ENCODE data around the gene TTLL6.

TTLL6 gene

DNA sequence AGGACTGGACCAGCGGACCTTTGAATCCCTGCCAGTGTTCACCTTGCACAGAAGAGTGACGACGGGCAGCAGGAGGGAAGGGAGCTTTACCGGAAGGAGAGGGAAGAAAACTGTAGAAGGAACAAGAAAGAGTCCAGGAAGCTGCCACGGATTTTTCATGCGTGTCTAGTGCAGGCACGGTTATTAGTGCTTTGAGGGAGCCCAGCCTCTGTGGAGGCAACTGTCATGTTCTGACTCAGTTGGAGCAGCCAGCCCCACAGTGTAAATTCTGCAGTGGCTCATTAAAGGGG lies 82.0 kb downstream of the TTLL6 start:
- DNase-seq, result no peak

DNA sequence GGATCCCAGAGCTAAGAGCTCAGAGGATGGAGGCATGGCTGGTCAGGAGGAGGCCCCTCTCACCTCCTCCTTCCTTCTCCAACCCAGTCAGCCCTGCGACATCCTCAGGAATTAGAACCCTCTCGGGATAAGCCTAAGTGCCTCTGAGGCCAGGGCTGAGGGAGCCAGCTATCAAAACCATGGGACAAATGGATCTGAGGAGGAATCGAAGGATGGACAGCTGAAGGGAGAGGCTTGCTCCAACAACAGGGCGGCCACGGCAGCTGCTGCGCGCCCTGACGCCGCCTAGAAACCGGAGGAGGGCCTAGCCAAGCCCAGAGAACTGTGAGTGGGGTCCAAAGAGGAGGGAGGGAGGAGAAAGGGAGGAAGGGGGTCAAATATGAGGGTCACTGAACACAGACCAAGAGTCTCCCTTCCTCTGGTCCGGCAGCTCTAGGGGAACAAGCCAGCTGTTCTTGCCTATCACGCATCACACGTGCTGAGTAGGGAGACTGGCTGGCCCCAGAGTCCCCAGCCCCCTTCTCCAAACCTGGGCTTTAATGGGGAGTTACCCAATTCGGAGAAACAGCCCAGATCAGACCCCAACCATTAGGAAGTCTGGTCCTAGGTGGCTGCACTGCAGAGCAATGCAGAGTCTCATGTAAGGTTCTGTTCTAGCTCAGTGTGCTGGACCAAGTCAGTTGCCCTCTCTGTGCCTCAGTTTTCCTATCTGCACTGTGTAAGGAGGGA lies 82.5 kb downstream of the TTLL6 start:
- no peak for DNase-seq

DNA sequence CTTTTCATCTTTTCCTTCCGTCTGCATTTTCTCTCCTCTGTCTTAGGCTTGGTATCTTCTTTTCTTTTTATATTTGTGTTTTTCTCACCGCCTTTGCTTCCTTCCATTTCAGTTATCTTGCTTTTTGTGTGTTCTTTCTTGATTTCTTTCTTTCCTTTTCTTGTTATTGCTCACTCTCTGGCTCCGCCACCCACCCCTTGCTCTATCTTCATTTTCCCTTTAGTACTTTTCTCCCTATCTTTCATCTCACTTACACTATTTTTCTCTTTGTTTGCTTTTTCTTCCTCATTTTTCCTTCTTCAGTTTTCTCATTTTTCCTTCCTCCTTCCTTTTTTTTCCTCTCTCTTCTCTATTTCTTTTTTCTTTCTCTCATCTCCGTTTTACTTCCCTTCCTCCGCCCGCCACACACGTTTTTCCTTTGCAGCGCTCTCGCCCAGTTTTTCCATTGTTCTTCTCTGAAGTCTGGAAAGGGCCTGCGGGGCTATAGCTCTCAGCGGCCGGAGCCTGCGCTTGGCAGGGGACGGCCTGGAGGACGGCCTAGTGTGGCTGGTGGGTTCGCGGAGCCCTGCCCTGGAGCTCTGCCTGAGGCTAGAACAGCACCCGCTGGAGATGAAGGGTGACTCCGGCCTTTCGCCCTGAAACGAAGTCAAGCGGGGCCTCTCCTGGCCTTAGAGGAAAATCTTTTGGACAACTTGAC lies 83.2 kb downstream of the TTLL6 start:
- no peak for DNase-seq

DNA sequence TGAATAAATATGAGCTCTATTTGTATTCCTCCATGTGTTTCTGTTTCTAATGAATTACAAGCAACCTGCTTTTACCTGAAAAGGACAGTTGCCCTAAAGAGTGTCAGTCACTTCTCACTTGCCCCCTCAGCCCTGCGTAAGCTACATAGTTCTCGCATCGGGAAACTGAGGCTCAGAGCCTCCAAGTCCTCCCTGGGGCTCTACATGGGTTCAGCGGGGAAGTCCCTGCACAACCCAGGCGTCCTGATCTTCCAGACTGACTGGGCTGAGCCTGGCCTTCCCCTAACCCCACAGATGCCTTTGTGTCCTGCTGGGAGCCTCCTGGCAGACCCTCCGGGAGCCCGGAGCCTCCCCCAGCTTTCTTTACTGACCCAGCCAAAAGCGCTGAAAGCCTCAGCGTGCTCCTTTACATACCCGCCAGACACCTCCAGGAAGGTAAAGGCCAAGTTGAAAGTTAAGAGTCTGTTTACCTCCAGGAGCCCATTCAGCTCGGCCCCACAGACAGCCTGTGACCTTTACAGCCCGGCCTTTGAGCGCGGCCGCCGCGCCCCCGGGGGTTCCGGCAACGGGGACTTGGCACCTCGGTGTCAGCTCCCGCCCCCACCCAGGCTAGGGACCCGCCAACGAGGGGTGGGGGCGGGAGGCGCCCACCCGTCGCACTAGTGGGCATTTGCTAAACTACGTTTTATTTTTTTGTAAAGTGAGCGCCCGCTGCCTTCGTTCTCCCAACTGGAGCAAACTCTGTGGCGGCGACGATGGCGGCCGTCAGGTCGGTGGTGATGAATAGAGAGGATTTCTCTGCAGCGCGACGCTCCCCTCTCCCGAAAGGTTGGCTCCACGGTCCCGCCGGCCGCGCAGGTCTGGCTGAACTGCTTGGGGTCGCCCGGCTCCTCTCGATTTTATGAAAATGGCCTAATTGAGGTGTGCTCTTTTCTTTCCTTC lies 84.1 kb downstream of the TTLL6 start:
- no peak for DNase-seq

DNA sequence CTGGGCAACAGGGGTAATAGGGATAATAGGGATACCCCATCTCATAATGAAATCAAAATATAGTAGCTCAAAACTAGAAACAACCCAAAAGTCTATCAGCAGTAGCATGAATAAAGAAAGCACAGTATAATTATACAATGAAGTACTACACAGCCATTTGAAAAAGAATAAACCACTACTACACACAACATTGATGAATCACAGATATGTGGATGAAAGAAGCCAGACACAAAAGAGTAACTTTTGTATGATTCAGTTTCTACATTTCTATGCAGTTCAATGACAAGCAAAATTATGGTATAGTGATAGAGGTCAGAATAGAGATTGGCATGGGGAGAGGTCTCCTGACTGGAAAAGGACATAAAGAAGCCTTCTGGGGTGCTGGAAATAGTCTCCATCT lies 85.7 kb downstream of the TTLL6 start:
- DNase-seq, result no peak

DNA sequence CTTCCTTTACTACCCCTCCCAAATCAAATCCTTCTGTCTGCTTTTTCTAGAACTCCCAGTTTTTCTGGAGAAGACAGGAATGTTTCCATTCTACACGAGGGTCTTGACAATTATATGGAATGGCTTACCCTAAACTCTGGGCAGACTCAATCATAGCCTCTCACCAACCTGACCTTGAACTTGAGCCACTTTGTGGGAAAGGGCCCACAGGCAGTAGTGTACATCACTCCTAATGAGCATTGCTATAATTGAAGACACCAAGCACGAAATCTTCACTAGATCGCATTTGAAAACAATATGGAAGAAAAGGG lies 86.8 kb downstream of the TTLL6 start:
- DNase-seq, result no peak

DNA sequence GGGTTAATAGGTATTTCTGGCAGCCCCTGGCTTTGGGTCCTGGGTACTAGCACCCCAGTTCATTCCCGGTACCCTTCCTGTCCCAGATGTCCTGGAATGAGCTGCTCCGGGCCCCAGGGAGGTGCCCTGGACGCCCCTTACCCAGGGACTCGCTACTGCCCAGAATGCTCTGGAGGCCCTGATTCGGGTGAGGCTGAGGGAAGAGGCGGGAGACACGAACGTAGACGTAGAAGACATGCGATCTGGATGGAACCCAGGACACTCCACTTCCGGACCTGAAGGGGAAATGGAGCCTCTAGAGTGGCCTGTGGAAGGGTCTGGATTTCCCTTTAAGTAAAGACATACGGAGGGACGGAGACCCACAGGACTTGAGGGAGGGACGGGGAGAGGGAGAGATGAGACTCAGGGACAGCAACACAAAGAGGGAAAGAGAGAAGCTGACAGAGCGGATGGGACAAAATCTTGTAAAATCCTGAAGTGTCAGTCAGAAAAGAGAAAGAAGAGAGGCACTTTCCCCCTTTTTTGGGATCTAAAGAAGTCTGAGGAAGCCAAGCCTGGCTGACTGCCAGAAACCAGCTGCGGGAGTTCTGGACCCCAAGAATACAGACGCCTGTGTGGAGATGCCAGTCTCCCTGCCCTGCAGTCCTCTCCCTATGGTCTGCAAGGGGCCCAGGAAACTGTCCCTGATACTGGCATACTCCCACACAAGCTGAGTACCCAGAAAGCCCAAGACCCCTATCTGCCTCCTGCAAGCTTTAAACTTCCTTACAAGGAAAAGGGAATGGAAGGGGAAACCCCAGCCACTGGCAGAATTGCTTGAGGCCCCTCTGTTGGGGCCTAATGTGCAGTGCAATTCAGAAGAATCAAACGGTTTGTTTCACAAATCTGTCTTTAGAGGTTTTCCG lies 87.4 kb downstream of the TTLL6 start:
- DNase-seq, result no peak

DNA sequence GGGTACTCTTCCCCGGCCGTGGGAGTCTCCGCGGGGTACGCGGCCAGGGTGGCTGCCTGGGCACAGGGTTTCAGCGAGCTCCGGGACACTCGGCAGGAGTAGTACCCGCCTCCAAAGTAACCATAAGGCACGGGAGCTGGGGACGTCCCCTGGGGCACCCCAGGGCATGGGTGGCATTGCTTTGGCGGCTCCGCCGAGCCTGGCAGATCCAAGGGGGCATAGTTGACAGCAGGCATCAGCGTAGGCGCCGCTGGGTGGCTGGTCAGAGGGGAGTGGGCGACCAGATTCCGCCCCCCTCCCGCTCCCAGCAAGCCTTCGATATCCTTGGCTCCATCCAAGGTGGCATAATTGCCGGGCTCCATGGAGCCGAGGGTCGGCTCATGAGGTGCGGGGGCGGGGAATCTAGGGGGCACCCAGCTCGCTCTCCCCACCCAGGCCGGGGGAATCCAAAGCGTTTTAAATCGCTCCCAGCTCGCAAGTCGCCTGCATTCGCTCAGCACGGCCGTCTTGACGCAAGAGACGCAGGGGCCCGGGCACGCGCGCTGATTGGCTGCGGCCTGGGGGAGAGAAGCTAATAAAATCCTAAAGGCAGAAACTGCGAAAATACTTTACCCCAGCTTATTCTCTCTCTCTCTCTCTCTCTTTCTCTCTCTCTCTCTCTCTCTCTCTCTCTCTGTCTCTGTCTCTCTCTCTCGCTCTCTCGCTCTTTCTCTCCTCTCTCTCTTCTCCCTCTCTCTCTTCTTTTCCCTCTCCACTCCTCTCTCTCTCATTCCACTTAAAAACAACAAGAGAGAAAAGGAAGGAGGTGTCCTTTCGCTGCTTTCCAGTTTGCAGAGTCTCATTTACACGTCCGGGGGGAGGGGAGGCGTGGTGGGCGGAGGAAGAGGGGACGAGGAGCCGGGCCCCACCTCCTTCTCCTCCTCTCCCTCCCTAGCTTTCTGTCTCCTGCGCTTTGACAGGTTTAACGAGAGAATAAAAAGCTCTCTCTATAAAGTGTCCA lies 88.5 kb downstream of the TTLL6 start, which contains the start of gene HOXB13:
Gene HOXB13 (minus strand): TSS at position 519 of the 1,000 bp plus-strand sequence. CDS start 157 bp downstream, at position 362.
- DNase-seq, result peak; percentile 51

DNA sequence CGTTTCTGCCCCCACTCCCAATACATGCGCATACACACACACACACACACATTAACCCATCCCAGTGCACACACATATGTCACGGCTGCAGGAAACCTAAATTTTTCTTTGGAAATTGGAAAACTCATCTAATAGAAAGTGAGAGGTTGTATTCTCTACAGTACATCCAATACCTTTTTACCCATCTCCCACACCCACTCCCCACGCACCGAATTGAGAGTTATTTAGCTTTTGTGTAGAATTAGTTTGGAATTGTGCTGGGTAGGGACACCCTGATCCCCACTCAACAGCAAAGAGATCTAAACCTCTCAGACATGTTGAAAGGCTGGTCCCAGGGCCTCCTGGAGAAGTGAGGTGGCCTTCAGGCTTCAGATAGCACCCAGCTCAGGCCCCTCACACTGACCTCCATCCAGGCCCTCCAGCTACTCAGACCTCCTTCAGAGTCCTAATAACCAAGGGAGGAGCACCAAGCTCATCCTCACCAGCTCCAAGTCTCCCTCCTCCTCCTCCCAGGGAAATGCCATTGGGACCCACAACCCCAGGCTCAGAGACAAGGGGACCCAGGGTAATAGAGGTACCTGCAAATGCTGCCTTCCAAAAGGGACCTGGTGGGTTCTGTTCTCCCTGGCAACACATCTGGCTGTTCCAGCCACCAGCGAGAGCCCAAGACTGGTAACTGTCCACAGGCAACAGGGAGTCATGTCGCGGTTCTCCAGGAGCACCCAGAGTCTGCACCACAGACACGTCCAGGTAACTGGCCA lies 89.4 kb downstream of the TTLL6 start:
- no peak for DNase-seq

DNA sequence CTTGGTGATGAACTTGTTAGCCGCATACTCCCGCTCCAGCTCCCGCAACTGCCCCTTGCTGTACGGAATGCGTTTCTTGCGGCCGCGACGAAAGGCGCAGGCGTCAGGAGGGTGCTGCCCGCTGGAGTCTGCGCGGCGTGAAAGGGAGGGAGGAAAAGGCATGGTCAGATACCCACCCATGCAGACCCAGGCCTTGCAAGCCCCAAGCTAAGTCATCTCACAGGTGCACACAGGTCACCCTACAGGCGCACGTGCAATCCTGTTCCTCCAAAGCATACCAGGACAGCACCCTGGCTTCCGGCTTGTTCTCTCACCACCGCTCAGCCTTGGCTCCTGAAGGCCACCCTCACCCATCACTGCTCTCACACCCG lies 90.1 kb downstream of the TTLL6 start:
- no peak for DNase-seq

DNA sequence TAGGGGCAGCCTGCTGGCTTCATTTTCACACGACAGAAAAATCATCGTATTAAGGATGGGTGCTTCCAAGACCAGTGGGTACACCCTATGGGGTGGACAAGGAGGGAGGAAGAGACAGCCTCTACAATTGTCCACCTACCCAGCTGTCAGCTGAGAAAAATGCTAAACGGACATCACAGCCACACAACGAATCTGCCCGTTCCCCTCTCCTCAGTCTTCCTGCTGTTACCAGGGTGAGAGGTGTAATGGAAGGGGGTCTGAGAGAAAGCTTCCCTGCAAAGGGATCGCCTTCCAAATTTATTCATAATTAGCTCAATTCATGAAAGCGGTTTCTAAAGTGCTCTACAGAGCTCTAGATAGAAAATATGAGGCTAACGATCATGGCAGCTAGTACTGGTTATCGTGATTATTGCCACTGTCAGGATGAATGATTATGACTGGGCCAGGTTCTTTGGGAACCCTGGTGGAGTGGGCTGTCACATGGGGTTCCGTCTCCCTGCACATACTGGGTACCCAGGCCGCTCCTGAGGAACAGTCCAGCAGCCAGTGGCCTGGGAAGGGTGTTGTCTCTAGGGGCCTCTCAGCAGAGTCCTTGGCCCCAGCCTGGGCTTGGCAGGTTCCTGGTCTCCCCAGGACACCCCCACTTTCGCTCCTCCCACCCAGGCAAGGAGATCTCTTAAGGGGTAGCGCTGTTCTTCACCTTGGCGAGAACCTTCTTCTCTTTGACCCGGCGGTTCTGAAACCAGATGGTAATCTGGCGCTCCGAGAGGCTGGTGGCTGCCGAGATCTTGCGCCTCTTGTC lies 90.7 kb downstream of the TTLL6 start:
- DNase-seq, result no peak

DNA sequence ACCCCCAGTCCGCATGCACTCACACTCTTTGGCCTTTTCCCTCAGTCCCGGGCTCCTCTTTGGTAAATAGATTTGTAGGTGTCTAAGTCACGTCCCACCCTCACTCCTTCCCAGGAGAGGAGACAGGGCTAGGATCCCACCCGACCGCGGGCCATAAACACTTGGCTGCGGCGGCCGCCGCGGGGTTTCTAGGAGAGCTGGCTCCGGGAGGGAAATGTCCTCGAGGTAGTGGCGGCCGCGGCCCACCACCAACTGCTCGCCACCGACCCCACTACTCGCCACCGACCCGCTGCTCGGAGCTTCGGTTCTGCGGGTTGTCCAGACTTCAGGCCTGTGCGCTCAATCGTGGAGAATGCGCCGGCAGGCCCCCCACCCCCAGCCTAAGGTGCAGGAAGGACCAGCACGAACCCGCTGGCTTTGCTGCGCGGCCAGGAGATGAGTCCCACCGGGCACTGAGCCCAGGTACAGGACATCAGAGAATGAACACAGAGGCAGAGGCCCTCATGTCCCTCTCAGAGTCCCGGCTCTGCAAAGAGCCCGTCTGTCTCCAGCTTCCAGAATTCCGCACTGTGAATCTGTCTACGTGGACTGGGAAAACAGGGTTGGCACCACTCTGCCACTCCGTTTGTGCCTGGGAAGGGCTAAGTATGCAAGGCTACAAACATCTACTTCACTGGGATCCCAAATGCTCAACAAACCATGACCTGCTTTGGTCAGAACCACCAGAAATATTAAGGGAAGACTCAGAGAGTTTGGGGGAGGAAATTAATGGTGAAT lies 91.6 kb downstream of the TTLL6 start:
- DNase-seq, result no peak

DNA sequence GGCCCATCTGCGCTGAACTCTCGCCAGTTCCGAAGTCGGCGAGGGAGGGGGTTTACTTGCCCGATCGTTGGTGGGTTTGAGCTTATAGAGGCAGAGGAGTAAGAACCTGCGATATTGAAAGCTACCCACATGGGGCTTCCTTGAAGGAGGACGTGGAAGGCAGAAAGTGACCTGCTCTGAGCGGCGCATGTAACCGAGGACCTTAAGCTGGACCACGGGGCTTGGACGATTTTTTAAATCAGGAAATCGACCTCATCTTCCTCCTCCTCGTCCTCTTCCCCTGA lies 92.1 kb downstream of the TTLL6 start:
- no peak for DNase-seq

DNA sequence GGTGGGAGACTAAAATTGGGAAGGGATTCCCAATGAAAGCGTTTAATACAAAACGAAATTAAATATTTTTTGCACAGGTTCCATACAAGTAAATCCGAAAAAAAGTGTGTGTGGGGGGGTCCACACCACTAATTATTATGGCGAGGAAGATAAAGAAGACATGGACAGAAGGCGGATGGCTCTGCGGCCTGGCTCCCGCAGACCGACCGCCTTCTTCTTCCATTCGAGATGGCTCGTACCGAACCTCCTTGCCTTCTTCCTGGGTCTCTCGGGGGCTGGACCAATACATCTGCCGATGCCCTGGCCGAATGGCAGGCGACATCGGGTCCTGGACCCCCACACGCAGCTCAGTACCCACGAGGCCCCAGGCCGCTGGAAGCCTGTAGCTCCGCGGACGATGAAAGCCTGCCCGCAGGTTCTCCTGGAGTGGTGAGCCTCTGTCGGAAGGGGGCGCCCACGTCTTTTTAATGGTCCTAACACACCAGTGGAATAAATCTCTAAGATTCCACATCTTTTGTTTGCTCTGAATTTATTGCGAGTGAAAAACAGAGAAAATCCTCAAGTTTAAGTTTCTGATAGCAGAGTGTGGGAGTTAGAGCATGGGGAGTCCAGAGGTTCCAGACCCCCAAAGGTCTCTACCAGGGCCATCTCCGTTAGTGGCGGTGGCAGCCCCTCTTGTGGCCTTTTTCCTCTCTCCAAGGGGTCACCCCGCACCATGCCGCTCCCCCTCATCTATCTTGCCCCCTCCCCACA lies 92.6 kb downstream of the TTLL6 start:
- DNase-seq, result peak; percentile 78

DNA sequence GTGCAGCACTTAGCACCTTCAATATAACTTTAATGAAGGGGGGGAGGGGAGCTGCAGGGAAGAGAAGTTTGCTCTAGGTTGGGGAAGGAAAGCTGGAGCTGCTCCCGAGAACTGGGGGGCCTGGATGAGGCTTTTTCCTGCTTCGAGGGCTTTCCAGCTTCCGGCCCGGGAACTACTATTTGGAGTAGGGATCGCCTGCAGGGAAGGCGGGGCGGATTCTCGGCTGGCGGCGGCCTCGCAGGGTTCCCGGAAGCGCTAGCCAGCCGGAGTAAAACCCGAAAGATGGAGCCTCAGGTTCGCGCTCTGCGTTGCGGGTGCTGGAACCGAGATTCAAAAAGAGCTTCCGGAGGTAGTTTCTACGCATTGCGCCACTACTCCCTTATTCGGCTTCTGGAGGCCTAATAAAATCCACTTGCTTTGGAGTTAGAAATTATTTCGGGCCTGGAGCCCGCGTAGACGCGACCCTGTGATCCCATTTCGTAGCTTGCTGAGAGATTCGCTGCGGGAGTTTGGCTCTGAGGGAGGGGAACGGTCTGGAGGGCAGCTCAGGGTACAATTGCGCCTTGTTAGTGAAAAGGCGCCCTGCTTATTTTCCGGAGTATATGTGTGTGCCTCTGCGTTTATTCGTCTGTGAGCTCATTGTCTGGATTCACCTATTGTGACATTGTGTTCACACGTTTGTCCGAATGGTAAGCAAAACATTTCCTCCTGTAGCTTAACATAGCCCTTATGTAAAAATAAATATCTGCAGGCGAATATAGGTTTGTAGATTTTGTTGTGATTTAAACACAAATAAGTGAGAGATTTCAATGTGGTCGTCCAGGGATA lies 93.4 kb downstream of the TTLL6 start:
- DNase-seq, result no peak

DNA sequence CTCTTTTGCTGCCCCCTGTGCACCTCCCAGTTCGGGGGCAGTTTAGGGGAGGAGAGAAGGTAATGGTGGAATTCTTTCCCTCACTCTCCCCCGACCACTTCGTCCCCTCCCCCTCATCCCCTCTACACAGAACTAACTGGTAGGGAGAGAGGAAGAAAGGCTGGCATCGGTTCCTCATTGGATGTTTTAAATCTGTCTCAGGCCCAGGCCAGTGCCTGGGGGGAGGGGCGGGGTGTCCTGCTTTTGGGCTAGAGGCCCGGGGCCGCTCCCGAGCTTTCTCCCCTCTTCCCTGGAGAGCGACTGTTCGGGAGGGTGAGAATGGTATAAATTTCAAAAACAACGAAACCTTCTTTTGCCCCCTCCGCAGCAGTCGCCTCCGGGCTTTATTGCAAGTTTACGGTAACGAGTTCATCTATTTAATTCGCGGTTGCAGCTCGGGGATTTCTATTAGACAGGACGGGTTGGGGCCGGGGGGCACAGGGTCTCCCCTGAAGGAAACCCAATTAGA lies 94.1 kb downstream of the TTLL6 start, which contains the start of gene PRAC2:
Gene PRAC2 (plus strand): TSS at position 271 of the 508 bp plus-strand sequence. CDS start 1,226 bp downstream, outside the sequence.
- no peak for DNase-seq

Data from CD4-positive, alpha-beta T cell treated with Interleukin-17A for 1 hour (primary cell).